ENCODE results near the gene GATAD2A.

The GATAD2A gene

DNA sequence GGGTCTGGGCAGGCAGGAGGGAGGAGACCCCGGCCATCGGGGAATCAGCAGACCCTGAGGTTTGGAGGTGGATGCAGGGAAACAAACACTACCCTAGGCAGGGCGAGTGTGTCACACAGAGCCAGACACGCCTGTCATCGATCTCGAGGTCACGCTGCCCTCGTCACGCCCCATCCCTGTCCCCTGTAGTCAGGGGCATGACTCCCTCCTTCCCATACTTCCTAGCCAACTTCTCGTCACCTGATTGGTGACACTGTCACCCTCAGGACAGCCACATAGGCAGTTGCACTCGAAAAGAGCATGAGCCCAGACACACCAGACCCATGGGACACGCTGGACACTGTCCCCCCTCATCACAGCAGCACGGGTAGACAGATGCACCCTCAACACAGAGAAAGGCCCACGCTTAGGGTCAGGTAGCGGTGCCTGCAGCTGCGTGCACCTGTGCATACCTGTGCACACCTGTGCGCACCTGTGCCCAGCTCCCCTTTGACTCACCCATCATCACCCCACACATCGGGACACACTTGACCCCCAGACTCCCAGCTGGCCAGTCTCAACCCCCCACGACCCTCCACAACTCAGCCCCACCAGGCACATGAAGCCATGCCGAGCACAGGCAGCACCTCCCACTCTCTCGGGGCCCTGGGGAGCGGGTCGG is 144.5 kb downstream of the GATAD2A start:
- no peak for DNase-seq

DNA sequence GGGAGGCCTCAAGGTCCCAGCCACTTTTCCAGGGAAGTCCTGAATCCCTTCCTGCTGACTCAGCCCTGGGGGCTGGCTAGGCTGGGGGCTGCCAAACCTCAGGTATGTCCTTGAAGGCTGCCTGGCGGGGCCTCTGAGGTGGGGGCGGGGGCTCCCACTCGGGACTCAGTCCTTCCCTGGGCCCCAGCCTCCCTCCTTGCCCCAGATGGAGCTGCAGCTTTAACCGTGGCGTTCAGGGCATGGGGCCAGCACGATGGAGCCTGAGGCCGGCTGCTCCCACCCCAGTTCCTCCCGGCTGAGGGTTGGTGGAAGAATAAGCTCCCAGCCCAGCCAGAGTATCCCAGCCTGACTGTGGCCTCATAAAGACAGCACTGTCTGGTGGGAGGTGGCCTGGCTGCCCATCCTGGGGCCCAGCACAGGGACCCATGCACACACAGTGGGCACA is 145.0 kb downstream of the GATAD2A start:
- no peak for DNase-seq

DNA sequence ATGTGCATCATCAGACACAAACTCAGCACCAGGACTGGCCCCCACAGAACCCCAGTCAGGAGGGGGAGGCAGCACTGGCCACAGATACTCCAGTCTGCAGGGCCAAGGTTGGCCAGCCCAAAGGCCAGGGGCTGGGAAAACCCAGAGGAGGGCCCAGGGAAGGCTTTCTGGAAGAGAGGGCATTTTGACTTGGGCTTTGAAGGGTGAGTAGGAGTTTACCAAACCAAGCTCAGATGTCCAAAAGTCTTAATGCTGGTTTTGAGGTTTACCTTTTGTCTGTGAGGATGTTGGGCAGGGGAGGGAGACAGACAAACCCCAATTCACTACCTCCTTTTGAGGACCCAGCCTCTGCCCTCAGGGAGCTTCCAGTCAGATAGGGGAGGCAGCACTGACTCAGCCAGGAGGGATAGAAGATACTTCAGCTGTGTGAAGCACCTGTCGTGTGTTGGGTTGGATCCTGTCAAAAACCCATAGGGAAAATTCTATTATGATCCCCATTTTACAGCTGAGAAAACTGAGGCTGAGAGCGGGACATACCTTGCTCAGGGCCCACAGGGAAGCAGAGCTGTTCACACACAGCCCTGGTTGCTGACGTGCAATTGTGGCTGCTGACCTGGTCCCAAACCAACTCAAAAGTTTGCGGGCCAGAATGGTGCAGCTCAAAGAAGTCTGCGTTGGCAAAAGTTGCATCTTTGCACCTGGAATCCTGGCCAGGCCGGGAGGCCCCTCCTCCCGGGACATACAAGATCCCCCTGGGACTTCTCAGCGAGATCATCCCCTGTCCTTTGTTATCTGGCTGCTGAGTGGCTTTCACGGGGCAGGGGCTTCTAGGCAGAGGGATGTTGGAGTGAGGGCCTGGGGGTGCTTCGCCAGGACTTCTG is 145.7 kb downstream of the GATAD2A start:
- DNase-seq, result no peak

DNA sequence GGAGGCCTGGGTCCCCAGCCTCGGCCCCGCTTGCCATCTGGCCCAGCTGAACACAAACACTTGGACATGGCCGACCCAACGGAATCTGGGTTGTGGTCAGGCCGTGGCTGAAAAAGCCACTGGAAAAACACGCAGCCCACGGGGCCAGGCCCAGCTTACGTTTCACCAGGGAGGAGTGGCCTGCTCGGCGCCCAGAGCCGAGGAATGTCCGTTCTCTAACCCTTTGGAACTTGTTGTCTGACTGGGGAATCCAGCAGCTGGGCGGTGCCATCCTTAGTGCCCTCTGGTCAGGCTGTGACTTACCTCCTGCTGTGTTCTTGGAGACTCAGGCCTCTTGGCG is 146.3 kb downstream of the GATAD2A start:
- no peak for DNase-seq

DNA sequence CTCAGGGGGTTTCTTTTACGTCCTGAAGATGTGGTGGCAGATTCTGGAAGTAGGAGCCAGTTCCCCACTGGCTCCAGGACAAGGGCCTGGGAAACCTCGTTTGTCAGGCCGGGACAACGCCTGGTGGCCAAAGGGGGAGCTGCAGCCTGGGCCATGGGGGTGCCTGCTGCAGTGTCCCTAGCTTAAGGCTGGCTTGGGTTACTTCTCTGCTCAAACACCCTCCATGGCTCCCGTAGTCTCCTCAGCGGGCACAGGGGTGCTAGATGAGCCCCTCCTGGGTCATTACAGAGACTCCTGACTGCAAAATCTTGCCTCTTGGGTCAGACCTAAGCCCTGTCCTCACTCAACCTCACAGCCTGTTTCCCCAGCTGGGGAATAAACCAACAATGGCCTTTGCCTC is 147.3 kb downstream of the GATAD2A start:
- peak; percentile 39 for DNase-seq

DNA sequence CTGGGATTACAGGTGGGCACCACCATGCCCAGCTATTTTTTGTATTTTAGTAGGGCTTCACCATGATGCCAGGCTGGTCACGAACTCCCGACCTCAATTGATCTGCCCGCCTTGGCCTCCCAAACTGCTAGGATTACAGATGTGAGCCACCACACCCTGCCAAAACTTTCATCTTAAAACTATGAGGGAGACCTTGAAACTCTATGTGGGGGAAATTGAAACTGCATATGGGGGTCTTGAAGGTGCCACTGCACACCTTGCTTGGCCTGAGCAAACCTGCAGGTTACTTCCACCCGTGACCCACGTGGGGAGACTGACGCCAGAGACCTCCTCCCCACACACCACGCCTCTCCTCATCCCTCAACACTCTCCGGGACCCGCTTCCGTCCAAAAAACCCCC is 148.2 kb downstream of the GATAD2A start:
- DNase-seq, result no peak

DNA sequence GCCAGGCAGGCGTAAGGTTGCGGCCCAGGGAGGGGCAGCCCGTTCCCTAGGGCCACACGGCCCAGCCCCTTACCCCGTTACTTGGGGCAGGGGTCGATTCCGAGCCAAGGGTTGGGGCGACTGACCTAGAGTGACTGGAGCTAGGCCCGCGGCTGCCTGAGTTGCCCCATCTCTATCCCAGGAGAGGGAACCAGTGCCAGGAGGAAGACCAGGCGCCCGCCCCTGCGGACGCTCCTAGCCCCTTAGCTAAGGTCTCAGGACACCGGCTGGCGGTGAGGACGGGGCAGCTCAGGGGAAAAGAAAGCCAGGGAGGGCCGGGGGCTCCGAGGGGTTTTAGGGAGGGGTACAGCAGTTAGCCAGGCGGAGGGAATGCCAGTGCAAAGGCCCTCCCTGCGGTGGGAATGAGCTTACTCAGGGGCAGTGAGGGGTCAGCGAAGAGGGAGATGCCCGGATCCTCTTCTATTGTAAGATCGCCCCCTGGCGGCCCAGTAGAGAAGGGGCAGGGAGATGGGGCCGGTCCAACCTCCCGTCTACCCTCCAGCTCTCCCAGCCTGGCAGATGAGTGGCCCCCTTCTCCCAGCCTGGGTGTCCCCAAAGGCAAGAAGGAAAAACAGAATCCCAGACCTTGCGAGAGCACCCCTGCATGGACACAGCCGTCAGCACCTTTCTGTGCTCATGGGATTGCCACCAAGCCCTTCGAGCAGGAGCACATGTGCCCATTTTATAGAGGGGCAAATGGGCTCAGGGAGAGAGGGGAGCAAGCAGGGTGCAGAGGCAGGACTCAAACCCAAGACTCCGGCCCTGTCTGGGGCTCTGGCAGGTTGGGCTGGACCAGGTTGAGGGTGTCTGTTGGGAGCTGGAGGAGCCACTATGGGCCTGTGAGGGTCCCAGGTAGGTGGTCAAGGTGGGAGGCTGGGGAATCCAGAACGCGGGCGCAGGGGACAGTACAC is 148.9 kb downstream of the GATAD2A start:
- peak; percentile 65 for DNase-seq

DNA sequence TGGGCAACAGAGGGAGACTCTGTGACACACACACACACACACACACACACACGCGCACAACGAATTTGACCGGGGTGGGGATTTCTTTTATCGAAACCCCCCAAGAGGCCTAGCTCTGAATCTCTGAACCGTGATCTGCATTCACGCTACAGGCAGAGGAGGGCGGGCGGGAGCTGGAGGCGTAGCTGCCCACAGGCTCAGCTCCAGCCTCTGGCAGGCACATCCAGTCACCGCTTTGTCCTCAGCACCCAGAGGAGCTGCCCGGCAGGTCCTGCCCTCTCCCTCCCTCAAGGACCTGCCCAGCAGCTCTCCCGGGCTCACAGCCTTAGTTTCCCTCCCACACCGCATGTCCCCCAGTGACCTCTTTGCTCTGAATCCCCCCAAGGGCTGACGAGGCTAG is 152.6 kb downstream of the GATAD2A start:
- no peak for DNase-seq
